CD4-positive, CD25-positive, alpha-beta regulatory T cell (primary cell): Measurements from ENCODE around the gene GAREM1. TPM values are rescaled to one million over a fixed set of nuclear protein-coding genes. Genes with fewer than 3 reads are reported as not detected.

Experiments
- ATAC-seq, 2 donors: fragments of 150-1000 bp; cut with Tn5 transposase; one replicate each; pipeline ENCODE4 v1.10.0; 2021; ENCODE audit warnings: low read depth in 2 of 2, moderate number of reproducible peaks in 2 of 2, moderate library complexity in 1 of 2
- DNase-seq, 3 donors: peaks; one replicate each; pipeline versions ENCODE4 v3.0.0 to v3.0.0-alpha.2; 2012 to 2022; ENCODE audit warnings: mixed read lengths in 1 of 3
- H3K27ac ChIP-seq: one replicate; pipeline ENCODE4 v1.7.0; 2013; ENCODE audit warnings: mild to moderate bottlenecking, low read length; ENCODE audit not compliant: insufficient read depth, poor library complexity, severe bottlenecking
- H3K27me3 ChIP-seq: one replicate; pipeline ENCODE4 v1.7.0; 2013; ENCODE audit warnings: low read length; ENCODE audit not compliant: control insufficient read depth, insufficient read depth
- H3K36me3 ChIP-seq: one replicate; pipeline ENCODE4 v1.7.0; 2013; ENCODE audit warnings: mild to moderate bottlenecking, low read length, moderate library complexity; ENCODE audit not compliant: control insufficient read depth, insufficient read depth
- H3K4me1 ChIP-seq: 2 replicates; pipeline ENCODE4 v1.7.0; 2013; ENCODE audit warnings: mild to moderate bottlenecking, low read length; ENCODE audit not compliant: insufficient read depth, control insufficient read depth, poor library complexity, severe bottlenecking
- H3K4me3 ChIP-seq: one replicate; pipeline ENCODE4 v1.7.0; 2013; ENCODE audit warnings: low read depth, mild to moderate bottlenecking, low read length, moderate library complexity
- H3K9me3 ChIP-seq, 2 experiments: 1 replicate in 1 of 2; 2 replicates in 1 of 2; pipeline ENCODE4 v1.7.0; 2013; ENCODE audit warnings: low read length in 2 of 2, mild to moderate bottlenecking in 1 of 2, moderate library complexity in 1 of 2; ENCODE audit not compliant: control insufficient read depth in 2 of 2
- H3K27ac Mint-ChIP-seq, 3 donors: one replicate each; pipeline ENCODE4 v1.8.0; 2020 to 2022; ENCODE audit warnings: mild to moderate bottlenecking in 3 of 3, mixed read lengths in 3 of 3, moderate library complexity in 2 of 3
- H3K27me3 Mint-ChIP-seq: one replicate; pipeline ENCODE4 v1.8.0; 2022; ENCODE audit warnings: mild to moderate bottlenecking, mixed read lengths
- H3K36me3 Mint-ChIP-seq: one replicate; pipeline ENCODE4 v1.8.0; 2020; ENCODE audit warnings: mixed read lengths
- H3K4me1 Mint-ChIP-seq, 4 donors: one replicate each; pipeline ENCODE4 v1.8.0; 2020 to 2022; ENCODE audit warnings: mixed read lengths in 4 of 4, mild to moderate bottlenecking in 1 of 4
- H3K4me3 Mint-ChIP-seq, 4 donors: one replicate each; pipeline ENCODE4 v1.8.0; 2020 to 2022; ENCODE audit warnings: mild to moderate bottlenecking in 4 of 4, mixed read lengths in 4 of 4, moderate library complexity in 3 of 4
- H3K9me3 Mint-ChIP-seq, 7 donors: one replicate each; pipeline ENCODE4 v1.8.0; 2020 to 2022; ENCODE audit warnings: mixed read lengths in 7 of 7, mild to moderate bottlenecking in 3 of 7, moderate library complexity in 2 of 7
- polyA plus RNA-seq, 4 donors: library from polyadenylated mRNA; unstranded; fragments of 300-500 nt; fragmentation: Illumina TruSeq; gene quantifications; one replicate each; pipeline ENCODE4 v1.2.3, GENCODE V29; 2021
- total RNA-seq: library from RNA; stranded (reverse); gene quantifications from one replicate; pipeline ENCODE4 v1.2.3, GENCODE V29; 2022

Gene GAREM1
- total and polyA plus RNA-seq, 5 donors from 2014 or later, result 0.05 to 0.91 TPM; not detected in 3

DNA sequence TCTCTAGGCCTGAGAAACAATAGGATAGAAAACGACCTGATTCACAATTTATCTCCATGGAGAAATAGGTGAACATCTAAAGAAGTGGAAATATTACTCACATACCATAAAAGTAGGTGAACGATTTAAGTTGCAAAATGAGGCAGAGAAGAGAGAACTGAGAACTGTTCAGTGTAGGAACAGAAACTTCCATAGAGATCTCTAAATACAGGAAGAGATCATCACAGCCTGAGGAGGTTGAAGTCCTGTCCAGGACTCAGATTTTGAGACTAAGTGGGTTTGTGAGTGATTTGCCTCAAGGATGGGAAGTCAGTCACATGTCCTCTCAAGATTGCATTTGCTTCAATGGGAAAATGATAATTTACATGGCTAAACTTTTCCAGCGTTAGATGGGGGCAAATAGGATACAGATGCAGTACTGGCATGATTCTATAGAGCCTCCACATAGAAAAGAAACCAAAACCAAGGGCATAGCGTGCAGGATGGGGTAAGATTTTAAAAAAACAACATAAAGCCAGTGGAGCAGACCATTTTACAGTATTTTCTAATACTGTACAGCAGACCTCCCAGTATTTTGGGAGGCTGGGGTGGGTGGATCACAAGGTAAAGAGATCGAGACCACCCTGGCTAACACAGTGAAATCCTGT is 212.0 kb downstream of the GAREM1 start:
- Histone ChIP-seq H3K27ac (no peak overlapping the region), H3K4me3 (no peak overlapping the region), H3K27me3 (peaks cover 8% of the 10 kb centered on the region), H3K9me3 (no peaks in the 10 kb centered on the region), H3K36me3 (no peaks in the 10 kb centered on the region), H3K4me1 (no peaks in the 10 kb centered on the region)
- no peak overlapping the region for H3K4me3 Mint-ChIP-seq
- no peak overlapping the region for H3K27ac Mint-ChIP-seq
- ATAC-seq (no peak), DNase-seq (no peak)
- H3K36me3 Mint-ChIP-seq, result no peaks in the 10 kb centered on the region
- peaks cover 0 to 4% (median 0%) of the 10 kb centered on the region in 7 donors for H3K9me3 Mint-ChIP-seq
- H3K4me1 Mint-ChIP-seq, result no peaks in the 10 kb centered on the region
- peaks cover 27% of the 10 kb centered on the region for H3K27me3 Mint-ChIP-seq

DNA sequence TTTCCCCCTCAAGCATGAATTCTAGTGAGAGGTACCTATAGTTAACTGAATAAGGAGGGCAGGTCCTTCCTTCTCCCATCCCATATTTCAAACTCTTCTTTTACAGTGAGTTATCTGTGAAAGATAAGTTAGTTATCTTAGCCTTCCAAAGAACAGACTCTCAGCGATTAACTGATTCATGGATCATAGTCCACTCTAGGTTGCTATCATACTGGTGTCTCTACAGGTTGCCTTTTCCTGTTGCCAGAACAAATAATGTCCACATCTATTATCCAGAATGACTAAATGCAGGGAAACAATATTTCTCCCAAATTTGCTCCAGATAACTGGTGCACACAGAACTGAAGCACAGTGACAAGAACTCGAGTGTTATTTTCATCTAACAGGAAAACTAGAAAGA is 212.5 kb downstream of the GAREM1 start:
- peaks cover 30% of the 10 kb centered on the region for H3K27me3 Mint-ChIP-seq
- ATAC-seq (no peak), DNase-seq (no peak)
- no peaks in the 10 kb centered on the region for H3K4me1 Mint-ChIP-seq
- no peak overlapping the region for H3K4me3 Mint-ChIP-seq
- H3K36me3 ChIP-seq, result no peaks in the 10 kb centered on the region
- H3K9me3 ChIP-seq, result no peaks in the 10 kb centered on the region
- H3K36me3 Mint-ChIP-seq, result no peaks in the 10 kb centered on the region
- peaks cover 5% of the 10 kb centered on the region for H3K27me3 ChIP-seq
- H3K27ac Mint-ChIP-seq, result no peak overlapping the region
- no peaks in the 10 kb centered on the region for H3K4me1 ChIP-seq
- H3K9me3 Mint-ChIP-seq, result peaks cover 0 to 4% (median 0%) of the 10 kb centered on the region in 7 donors
- no peak overlapping the region for H3K27ac ChIP-seq
- H3K4me3 ChIP-seq, result no peak overlapping the region

DNA sequence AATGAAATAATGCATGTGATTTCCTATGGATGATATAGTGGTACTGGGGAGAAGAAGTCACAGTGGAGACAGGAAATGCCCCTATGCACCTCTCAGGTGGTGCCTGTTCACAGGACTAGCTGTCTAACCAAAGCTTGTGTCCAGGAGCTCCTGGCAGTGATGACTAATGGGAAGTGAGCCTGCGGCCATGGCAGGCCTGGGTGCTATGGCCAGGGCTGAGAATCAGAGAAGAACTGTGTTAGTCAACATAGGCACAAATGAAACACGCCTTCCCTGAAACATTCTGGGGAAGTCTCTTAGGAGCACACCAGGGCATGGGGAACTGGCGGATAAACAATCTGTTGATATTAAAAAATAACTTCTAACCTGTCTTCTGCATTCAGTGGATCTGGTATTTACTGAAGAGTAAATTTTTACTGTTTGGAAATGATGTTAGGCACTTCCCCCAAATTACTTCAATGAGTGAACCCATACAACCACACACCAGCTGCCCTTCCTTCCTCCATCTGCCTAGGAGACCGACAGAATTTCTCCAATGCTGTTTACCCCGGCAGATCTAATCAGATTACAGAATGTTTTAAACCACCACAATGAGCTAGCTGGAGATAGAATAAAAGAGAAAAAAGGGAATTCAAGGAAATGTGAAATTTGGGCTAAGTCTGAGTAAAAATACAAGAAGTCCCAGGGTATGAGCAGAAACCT is 213.4 kb downstream of the GAREM1 start:
- peaks cover 33% of the 10 kb centered on the region for H3K27me3 Mint-ChIP-seq
- Histone ChIP-seq H3K27me3 (peaks cover 5% of the 10 kb centered on the region), H3K9me3 (no peaks in the 10 kb centered on the region), H3K36me3 (no peaks in the 10 kb centered on the region), H3K4me1 (no peaks in the 10 kb centered on the region), H3K27ac (no peak overlapping the region), H3K4me3 (no peak overlapping the region)
- no peaks in the 10 kb centered on the region for H3K4me1 Mint-ChIP-seq
- ATAC-seq (no peak), DNase-seq (no peak)
- H3K9me3 Mint-ChIP-seq, result peaks cover 0 to 4% (median 0%) of the 10 kb centered on the region in 7 donors
- H3K27ac Mint-ChIP-seq, result no peak overlapping the region
- no peak overlapping the region for H3K4me3 Mint-ChIP-seq
- no peaks in the 10 kb centered on the region for H3K36me3 Mint-ChIP-seq

DNA sequence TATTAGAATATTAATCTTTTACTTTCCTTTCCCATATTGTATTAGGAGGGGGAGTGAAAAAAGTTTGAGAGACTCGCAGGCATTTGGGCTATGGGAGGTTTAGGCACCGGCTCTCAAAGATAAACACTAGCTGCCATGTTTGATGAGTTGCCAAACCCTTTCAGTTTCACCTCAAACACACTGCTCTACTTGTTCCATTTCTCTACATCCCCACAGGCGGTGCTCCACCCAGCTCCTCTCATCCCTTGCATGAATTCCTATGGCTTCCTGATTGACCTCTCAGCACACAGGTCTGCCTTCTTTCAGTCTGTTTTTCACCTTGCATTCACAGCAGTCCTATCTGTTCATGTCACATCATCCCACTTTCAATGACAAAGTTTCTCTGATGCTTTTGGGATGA is 215.1 kb downstream of the GAREM1 start:
- DNase-seq, result no peak
- Mint-ChIP-seq H3K27ac (no peak overlapping the region), H3K27me3 (peaks cover 27% of the 10 kb centered on the region), H3K4me3 (no peak overlapping the region), H3K4me1 (no peaks in the 10 kb centered on the region), H3K9me3 (peaks cover 0 to 2% (median 0%) of the 10 kb centered on the region in 7 donors), H3K36me3 (no peaks in the 10 kb centered on the region)
- Histone ChIP-seq H3K9me3 (no peaks in the 10 kb centered on the region), H3K36me3 (no peaks in the 10 kb centered on the region), H3K4me1 (no peaks in the 10 kb centered on the region), H3K4me3 (no peak overlapping the region), H3K27ac (no peak overlapping the region), H3K27me3 (peaks cover 9% of the 10 kb centered on the region)
- ATAC-seq, result no peak

GRCh38 chr18:32252141-32252860 is 218.4 kb downstream of the GAREM1 start:
- H3K27me3 Mint-ChIP-seq, result peaks cover 26% of the 10 kb centered on the region
- H3K27me3 ChIP-seq, result peaks cover 11% of the 10 kb centered on the region

DNA sequence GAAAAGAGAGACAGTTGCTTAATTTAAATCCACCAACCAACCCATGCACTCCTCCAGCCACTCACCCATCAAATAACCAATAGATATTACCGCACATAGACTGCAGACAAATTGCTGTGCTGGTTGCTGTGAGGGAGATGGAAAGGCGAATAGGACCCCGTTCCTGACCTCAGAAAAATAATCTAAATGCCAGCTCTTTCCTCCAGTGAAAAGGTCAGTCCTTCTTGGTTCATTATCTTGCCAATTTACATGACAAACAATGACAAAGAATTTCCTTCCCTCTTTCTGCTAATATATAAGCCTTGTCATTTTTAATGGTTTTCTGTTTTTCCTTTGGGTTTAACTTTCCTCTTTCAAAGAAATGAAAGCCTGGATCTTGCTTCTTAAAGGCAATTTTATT is 219.2 kb downstream of the GAREM1 start:
- peaks cover 0 to under 1% (median 0%) of the 10 kb centered on the region in 7 donors for H3K9me3 Mint-ChIP-seq
- no peak overlapping the region for H3K4me3 Mint-ChIP-seq
- Histone ChIP-seq H3K9me3 (no peaks in the 10 kb centered on the region), H3K27me3 (peaks cover 11% of the 10 kb centered on the region), H3K4me3 (no peak overlapping the region), H3K27ac (no peak overlapping the region), H3K4me1 (no peaks in the 10 kb centered on the region), H3K36me3 (no peaks in the 10 kb centered on the region)
- H3K36me3 Mint-ChIP-seq, result no peaks in the 10 kb centered on the region
- H3K4me1 Mint-ChIP-seq, result no peaks in the 10 kb centered on the region
- H3K27ac Mint-ChIP-seq, result no peak overlapping the region
- no peak for ATAC-seq
- peaks cover 21% of the 10 kb centered on the region for H3K27me3 Mint-ChIP-seq
- no peak for DNase-seq

More at GRCh38 chr18:32252141-32252860, 218.4 kb downstream of the GAREM1 start:
- no peak overlapping the region for H3K27ac Mint-ChIP-seq
- H3K4me1 Mint-ChIP-seq, result no peaks in the 10 kb centered on the region
- no peaks in the 10 kb centered on the region for H3K4me1 ChIP-seq
- ATAC-seq, result no peak
- no peaks in the 10 kb centered on the region for H3K36me3 Mint-ChIP-seq
- no peak overlapping the region for H3K4me3 Mint-ChIP-seq
- DNase-seq, result no peak
- no peak overlapping the region for H3K4me3 ChIP-seq
- no peaks in the 10 kb centered on the region for H3K9me3 ChIP-seq
- no peaks in the 10 kb centered on the region for H3K9me3 Mint-ChIP-seq
- no peak overlapping the region for H3K27ac ChIP-seq
- no peaks in the 10 kb centered on the region for H3K36me3 ChIP-seq

- no peaks in the 10 kb centered on the region for H3K9me3 ChIP-seq
- no peak for DNase-seq
- no peaks in the 10 kb centered on the region for H3K4me1 ChIP-seq
- Mint-ChIP-seq H3K4me3 (no peak overlapping the region), H3K27ac (no peak overlapping the region), H3K27me3 (peaks cover 21% of the 10 kb centered on the region), H3K9me3 (peaks cover 0 to 2% (median 0%) of the 10 kb centered on the region in 7 donors), H3K4me1 (no peaks in the 10 kb centered on the region), H3K36me3 (no peaks in the 10 kb centered on the region)
- peaks cover 8% of the 10 kb centered on the region for H3K27me3 ChIP-seq
- no peaks in the 10 kb centered on the region for H3K36me3 ChIP-seq
- ATAC-seq, result no peak
- no peak overlapping the region for H3K4me3 ChIP-seq
- H3K27ac ChIP-seq, result no peak overlapping the region
Observed at GRCh38 chr18:32249147-32249929, 221.3 kb downstream of the GAREM1 start.
